Embryonic facial prominence (tissue), 1 donor: Measurements from ENCODE around the gene GRIA1.

ENCODE experiments used
- DNase-seq: peaks from one replicate; pipeline ENCODE4 v3.0.0-alpha.2; 2016; ENCODE audit errors: extremely low spot score

Gene GRIA1

DNA sequence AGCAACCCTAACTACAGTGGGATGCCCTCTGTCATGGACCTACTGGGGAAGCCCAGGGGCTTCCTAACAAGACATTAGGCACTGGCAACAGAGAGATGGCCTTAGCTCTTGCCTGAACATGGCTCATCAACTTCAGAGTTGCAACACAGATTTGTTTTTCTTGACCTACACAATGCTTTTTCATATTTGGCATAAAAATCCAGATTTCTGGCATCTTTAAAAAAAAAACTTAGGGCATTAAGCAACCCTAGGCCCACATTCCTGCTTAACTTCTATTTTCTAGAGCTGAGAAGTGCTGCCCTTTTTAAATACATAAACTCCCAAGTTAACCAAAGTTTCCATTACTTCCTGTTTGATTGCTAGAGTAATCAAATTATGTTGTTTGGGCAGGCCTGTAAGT lies 8.0 kb downstream of the GRIA1 start:
- no peak for DNase-seq

DNA sequence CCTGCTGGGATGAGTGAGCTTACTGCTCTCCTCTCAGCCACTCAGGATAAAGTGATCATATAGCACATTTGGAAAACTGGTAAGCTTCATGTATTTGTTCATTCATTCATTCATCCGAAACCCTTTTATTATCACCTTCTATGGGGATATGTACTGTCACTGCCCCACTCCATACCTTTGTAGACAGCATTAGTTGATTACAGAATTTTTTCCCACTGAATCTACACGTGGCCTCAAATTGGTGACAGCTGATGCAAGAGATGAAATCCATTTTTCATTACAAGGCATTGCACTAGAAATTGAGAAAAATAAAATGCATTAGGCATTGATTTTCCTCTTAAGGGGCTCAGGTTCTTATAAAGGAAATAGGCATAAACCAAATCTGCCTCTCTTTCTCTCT lies 9.7 kb downstream of the GRIA1 start:
- DNase-seq, result no peak

- DNase-seq, result no peak
Observed at GRCh38 chr5:153504726-153505125, 14.3 kb downstream of the GRIA1 start.

DNA sequence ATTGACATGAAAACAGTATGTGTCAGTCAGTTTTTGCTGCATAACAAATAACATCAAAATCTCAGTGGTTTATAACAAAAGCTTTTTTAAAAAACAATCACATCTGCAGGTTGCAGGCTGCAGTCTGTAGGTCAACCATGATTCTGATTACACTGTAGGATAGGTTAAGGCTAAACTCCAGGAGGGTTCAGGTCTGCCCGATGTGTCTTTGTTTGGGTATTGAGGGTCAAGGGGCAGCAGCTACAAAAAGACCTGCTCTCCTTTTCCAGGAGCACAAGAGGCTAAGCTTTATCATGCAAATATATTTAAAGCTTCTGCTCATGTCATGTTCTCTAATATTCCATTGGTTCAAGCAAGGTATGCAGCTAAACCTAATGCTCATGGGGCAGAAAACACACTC lies 18.2 kb downstream of the GRIA1 start:
- DNase-seq, result no peak

GRCh38 chr5:153511622-153512021 lies 21.2 kb downstream of the GRIA1 start:
- DNase-seq, result no peak

DNA sequence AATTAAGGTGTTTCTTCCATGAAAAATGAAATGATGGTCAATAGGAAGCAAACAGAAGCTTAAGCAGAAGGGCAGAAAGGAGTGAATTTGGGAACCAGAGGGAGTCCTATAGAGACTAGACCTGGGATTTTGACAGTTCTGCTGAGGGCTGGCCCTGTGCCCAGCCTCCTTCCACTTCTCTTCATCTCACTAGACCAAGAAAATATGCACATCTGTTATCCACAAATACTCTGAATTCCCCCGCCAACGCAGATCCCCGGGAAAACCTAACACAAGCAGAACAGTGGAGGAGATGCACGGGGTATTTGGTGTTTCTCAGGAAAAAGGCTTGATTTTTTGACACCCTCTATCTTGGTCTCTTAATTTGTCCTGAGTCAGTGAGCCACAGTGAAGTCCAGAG lies 22.7 kb downstream of the GRIA1 start:
- no peak for DNase-seq

- DNase-seq, result no peak
Observed at GRCh38 chr5:153515301-153515700, 24.8 kb downstream of the GRIA1 start.

GRCh38 chr5:153516504-153517240 lies 26.2 kb downstream of the GRIA1 start:
- no peak for DNase-seq

GRCh38 chr5:153517241-153517611 lies 26.8 kb downstream of the GRIA1 start:
- no peak for DNase-seq

DNA sequence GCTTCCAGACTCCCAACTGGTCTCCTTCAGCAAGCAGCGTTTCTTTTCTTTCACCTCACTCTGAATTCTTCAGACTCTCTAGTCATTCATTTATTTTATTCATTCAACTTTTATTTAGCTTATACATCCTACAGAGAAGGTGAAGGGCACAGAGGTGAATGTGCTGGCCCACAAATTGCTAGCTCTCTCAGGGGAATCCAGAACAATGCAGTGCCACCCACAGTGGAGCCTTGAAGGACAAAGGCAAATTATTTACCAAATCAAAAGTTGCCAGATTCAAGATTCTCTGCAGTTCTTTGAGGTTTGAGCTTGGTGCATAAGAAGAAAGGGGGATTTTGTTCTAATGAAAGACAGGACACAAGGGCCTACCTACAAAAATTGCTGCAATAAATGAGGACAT lies 29.7 kb downstream of the GRIA1 start:
- DNase-seq, result no peak

- DNase-seq, result no peak
Observed at GRCh38 chr5:153520952-153521351, 30.5 kb downstream of the GRIA1 start.

- DNase-seq, result no peak
Observed at GRCh38 chr5:153523211-153523610, 32.7 kb downstream of the GRIA1 start.

DNA sequence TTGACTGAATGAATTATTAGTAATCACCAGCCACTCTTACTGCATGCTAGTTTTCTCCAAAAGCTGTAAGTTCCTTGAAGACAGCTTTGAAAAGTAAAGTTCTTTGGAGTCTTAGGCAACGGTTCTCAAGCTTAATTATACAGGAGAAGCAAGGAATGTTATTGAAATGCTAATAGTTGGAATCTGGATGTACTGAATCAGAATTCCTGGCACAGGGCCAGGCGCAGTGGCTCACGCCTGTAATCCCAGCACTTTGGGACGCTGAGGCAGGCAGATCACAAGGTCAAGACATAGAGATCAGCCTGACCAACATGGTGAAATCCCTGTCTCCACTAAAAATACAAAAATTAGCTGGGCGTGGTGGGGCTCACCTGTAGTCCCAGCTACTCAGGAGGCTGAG lies 33.4 kb downstream of the GRIA1 start:
- DNase-seq, result no peak

DNA sequence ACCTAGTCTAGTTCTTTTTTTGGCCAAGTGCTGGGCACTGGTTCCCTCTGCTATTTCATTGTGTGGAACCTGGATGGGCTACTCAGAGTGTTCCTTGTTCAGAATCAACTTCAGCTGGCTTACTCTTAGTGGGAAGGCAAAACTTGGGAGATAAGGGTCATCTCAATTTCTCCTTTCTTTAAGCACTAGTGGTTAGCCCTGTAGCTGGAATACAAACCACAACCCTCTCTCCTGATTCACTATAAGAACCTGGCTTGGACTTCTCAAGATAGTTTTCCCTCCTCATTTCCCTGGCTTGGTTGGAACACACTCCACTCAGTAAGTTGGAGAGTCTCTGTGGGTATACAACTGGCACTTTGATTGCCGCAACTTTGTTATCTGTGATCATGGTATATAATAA lies 35.1 kb downstream of the GRIA1 start:
- DNase-seq, result no peak

GRCh38 chr5:153530357-153531143 lies 40.1 kb downstream of the GRIA1 start:
- DNase-seq, result no peak

DNA sequence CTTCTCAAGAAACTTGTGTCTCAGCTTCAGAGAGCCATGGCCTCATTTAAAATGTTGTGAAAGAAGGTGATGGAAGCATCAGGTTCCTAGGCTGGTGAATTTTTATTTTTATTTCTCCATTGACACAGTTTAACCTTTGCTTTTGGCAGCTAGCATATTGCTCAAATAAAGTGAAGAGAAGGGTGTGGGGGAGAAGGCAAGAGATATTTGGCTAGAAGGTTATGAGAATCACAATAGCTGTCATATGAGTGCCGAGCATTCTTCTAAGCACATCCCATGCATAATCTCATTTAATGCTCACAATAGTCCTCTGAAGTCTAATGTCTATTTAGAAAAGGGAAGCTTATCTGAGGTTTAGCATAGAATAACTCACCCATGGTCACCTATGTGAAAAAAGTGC lies 43.1 kb downstream of the GRIA1 start:
- no peak for DNase-seq

- DNase-seq, result no peak
Observed at GRCh38 chr5:153534102-153534501, 43.6 kb downstream of the GRIA1 start.

- DNase-seq, result no peak
Observed at GRCh38 chr5:153537207-153537606, 46.7 kb downstream of the GRIA1 start.

DNA sequence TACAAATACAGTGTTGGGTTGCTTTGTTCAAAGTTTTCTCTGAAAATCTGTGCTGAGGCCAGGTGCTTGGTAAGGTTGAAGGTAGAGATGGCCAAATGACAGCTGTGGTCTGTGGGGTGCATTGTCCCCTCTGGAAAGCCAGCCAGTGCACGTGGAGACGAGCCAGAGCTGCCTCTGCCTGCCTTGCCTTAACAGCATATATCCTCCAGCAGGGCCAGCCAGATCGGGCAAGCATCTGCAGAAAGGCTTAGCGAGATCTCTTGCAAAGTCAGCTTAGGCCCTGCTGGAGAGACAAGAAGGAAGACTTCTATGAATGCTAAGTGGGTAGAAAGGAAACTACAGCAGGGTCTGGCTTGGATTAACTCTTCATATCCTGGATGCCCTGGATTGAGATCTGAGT lies 49.5 kb downstream of the GRIA1 start:
- DNase-seq, result no peak

- no peak for DNase-seq
Observed at GRCh38 chr5:153542536-153542935, 52.1 kb downstream of the GRIA1 start.

GRCh38 chr5:153543288-153543687 lies 52.8 kb downstream of the GRIA1 start:
- DNase-seq, result no peak

GRCh38 chr5:153543959-153544470 lies 53.5 kb downstream of the GRIA1 start:
- no peak for DNase-seq

- DNase-seq, result no peak
Observed at GRCh38 chr5:153544706-153545105, 54.2 kb downstream of the GRIA1 start.
